Measurements from ENCODE around the gene ANKZF1. TPM values are rescaled to one million over a fixed set of nuclear protein-coding genes. Genes with fewer than 3 reads are reported as not detected.

ANKZF1 gene
- total RNA-seq, 1 experiment from 2014 or later, result 26.3 TPM

DNA sequence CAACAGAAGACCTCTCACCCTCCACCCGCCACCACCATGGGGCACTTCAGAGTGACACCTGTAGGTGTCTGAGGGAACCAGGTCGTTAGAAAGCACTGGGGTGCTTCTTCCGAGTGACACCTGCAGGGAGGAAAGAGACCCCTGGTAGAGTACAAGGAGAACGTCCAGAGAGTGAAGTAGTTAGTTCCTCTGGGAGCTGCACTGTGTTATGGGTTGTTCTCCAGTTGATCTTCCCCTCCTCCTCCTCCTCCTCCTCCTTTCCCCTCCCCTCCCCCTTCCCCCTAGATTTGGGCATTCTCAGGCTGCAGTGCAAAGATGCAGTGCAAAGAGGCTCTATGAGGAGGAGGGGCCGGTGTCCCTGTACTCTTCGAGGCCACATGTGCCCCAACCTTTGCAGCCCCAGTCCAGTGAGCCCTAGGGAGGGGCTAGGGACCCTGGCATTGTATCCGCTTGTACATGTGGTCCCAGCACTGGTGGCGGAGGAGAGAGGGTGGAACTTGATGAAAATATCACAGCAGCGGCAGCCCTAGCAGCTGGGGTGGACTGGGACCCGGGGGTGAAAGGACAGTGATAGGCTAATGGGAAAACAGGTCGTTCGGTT lies 50.4 kb downstream of the ANKZF1 start:
- no peak for DNase-seq (ENCODE audit: low read depth)

DNA sequence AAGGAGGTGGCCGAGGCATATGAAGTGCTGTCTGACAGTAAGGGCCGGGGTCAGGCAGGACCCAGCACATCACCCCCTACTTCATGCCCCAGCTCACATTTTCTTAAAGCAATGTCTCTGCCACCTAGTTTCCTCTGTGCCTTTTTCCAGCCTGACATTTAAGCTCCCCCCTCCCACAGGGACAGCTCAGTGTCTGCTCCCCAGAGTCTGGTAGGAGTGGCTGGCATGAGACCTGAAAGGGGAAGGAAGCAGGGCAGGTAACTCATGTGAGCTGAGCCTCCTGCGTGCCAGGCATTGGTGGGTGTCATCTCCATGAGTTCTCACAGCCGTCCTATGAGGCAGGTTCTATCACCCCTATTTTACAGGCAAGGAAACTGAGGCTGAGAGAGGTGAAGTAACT lies 51.0 kb downstream of the ANKZF1 start:
- no peak for DNase-seq (ENCODE audit: low read depth)

DNA sequence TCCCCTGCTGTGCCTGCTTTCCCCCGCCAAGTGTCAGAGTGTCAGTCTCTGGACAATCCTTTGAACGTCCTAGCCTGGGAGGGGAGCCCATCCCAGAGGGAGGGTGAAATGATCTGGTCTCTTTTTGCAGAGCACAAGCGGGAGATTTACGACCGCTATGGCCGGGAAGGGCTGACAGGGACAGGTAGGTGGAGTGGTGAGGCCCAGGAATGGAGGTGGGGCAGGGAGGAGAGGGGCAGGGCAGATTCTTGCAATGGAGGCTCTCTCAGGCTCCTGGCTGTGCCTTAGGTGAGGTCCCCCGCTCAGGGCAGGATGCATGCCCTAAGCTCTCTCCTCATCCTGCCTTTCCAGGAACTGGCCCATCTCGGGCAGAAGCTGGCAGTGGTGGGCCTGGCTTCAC lies 52.0 kb downstream of the ANKZF1 start:
- DNase-seq (ENCODE audit: low read depth), result no peak

DNA sequence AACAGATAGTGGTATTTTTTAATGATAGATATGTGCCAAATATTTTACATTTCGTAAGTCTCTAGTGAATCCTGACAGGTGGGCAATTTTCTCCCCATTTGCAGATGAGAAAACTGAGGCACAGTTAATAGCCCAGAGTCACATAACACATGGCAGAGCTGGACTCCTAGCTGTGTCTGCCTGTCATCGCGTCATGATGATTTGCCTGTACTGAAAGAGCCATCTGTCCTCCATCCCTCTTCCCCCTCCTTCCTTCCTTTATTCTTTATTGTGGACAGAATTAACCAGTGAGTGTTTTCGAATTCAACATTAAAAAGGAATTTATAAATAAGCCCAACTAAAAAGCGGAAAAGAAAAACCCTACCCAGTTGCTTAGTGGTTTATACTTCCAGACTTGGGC lies 52.8 kb downstream of the ANKZF1 start:
- DNase-seq (ENCODE audit: low read depth), result no peak

DNA sequence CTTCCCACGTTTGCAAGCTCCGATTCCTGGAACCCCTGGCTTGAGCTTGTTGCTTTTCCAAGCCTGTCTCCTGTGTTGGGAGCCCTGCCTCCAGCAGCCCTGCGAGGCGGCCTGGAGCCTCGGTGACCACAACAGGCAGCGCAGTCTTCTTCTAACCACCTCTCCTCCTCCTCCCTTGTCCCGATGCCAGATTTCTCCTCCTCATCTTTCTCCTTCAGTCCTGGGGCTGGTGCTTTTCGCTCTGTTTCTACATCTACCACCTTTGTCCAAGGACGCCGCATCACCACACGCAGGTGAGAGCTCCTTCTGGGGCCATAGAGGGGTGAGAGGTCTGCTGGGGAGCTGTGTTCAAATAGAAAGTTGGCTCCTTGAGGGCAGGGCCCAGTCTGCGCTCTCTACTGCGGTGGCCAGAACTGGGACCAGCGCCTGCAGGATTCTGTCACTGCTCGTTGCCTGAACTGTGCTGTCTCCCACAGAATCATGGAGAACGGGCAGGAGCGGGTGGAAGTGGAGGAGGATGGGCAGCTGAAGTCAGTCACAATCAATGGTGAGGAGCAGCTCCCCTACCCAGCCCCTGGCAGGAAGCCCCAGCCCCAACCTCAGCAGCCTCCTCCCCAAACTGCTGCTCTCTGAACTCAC lies 53.5 kb downstream of the ANKZF1 start:
- no peak for DNase-seq (ENCODE audit: low read depth)

DNA sequence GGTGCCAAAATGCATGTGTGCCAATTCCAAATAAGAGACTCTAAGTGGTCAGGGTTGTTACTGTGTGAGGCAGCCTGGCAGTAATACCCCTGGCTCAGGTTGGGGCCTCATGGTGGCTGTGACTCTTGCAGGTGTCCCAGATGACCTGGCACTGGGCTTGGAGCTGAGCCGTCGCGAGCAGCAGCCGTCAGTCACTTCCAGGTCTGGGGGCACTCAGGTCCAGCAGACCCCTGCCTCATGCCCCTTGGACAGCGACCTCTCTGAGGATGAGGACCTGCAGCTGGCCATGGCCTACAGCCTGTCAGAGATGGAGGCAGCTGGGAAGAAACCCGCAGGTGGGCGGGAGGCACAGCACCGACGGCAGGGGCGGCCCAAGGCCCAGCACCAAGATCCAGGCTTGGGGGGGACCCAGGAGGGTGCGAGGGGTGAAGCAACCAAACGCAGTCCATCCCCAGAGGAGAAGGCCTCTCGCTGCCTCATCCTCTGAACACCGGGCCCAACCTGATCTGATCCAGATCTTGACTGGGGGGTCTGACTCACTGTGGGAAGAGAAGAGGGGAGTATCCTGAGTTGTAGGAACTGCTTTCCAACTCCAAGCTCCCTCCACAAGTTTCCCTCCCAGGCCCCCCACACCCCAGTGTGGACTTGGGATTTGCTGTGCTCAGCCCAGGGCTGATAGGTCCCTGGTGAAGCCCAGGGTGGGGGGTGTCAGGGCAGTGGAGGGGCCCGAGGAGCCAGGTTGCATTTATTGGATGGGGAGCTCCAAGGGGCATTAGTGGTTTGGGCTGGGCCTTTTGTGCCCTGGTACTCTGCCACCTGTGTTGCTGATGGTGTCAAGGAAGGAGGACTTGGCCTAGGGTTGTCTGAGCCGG lies 55.1 kb downstream of the ANKZF1 start:
- DNase-seq (ENCODE audit: low read depth), result no peak

DNA sequence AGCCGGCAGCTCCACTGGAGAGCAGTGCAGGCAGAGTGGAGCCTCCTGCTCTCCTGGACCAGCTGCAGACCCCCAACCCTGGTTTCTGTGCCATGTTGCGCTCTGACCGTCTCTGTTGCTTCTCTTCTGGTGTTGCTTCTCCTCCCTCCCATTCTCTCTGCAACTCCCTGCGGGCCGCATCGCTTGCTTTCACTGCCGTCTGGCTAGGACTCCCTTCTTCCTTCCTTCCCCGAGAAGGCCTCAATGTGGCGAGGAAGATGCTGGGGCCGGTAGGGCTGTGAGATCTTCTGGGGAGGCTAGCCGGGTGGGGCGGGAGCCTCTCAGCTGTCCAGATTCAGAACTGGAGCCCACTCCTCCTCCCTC lies 55.7 kb downstream of the ANKZF1 start:
- no peak for DNase-seq (ENCODE audit: low read depth)

DNA sequence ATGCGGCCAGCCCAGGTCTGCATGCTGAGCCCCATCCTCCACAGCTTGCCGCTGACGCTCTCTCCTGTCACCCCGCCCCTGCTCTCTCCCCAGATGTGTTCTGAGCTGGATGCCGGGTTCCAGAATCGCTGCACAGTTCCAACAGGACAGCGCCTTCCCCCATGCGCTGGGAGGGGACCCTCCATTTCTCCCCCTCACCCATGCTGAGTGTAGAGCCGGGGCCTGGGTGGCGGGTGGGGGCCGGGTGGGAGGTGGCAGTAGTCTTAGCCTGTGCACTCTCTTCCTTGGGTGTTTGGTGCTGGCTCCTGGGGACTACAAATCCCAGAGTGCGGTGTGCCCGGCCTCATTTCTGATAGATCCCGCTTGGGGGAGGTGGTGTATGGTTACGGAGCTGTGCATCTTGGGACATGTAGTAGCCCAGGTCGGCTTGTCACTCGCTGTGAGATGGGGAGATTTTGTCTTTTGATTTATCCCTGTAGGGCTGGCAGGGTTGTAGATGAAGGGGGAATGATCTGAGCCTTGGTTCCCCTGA lies 56.4 kb downstream of the ANKZF1 start:
- no peak for DNase-seq (ENCODE audit: low read depth)

Other genes with a start within 250 kb of the ANKZF1 start
- not detected in 2 replicates for gene FEV, start 244.6 kb upstream of the ANKZF1 start, total RNA-seq (2014; rRNA removed)
- not detected in 2 replicates for gene CRYBA2, start 236.4 kb upstream of the ANKZF1 start, total RNA-seq (2014; rRNA removed)
- gene CFAP65, start 188.3 kb upstream of the ANKZF1 start, total RNA-seq (2014; rRNA removed), result under 0.01 TPM in 1 of 2 replicates, not detected in the other
- gene IHH, start 168.9 kb upstream of the ANKZF1 start, total RNA-seq (2014; rRNA removed), result not detected in 2 replicates
- 18.0 and 22.2 TPM in 2 replicates for gene NHEJ1, start 69.0 kb upstream of the ANKZF1 start, total RNA-seq (2014; rRNA removed)
- 0.06 TPM in 1 of 2 replicates, not detected in the other for gene SLC23A3, start 59.8 kb upstream of the ANKZF1 start, total RNA-seq (2014; rRNA removed)
- gene CNPPD1, start 52.9 kb upstream of the ANKZF1 start, total RNA-seq (2014; rRNA removed), result 21.3 and 22.8 TPM in 2 replicates
- 70.3 and 88.3 TPM in 2 replicates for gene RETREG2, start 51.5 kb upstream of the ANKZF1 start, total RNA-seq (2014; rRNA removed)
- gene ZFAND2B, start 23.0 kb upstream of the ANKZF1 start, total RNA-seq (2014; rRNA removed), result 34.0 and 39.9 TPM in 2 replicates
- 22.7 and 23.5 TPM in 2 replicates for gene ABCB6, start 10.8 kb upstream of the ANKZF1 start, total RNA-seq (2014; rRNA removed)
- gene ATG9A, start 170 bp upstream of the ANKZF1 start, total RNA-seq (2014; rRNA removed), result 41.6 and 57.0 TPM in 2 replicates
- gene GLB1L, start 15.6 kb downstream of the ANKZF1 start, total RNA-seq (2014; rRNA removed), result 7.4 and 12.3 TPM in 2 replicates
- 22.3 and 27.1 TPM in 2 replicates for gene STK16, start 15.7 kb downstream of the ANKZF1 start, total RNA-seq (2014; rRNA removed)
- not detected in 2 replicates for gene TUBA4B, start 23.4 kb downstream of the ANKZF1 start, total RNA-seq (2014; rRNA removed)
- 211 and 235 TPM in 2 replicates for gene TUBA4A, start 24.1 kb downstream of the ANKZF1 start, total RNA-seq (2014; rRNA removed)
- 21.5 and 28.3 TPM in 2 replicates for gene DNAJB2, start 49.6 kb downstream of the ANKZF1 start, total RNA-seq (2014; rRNA removed)
- 1.5 and 2.8 TPM in 2 replicates for gene PTPRN, start 79.6 kb downstream of the ANKZF1 start, total RNA-seq (2014; rRNA removed)
- not detected in 2 replicates for gene RESP18, start 102.9 kb downstream of the ANKZF1 start, total RNA-seq (2014; rRNA removed)
- gene DNPEP, start 158.1 kb downstream of the ANKZF1 start, total RNA-seq (2014; rRNA removed), result 55.0 and 63.7 TPM in 2 replicates
- 863 and 1,551 TPM in 2 replicates for gene DES, start 188.6 kb downstream of the ANKZF1 start, total RNA-seq (2014; rRNA removed)
- 36.2 and 41.5 TPM in 2 replicates for gene SPEG, start 205.0 kb downstream of the ANKZF1 start, total RNA-seq (2014; rRNA removed)